ENCODE measurements around the gene SLITRK5. TPM values are rescaled to one million over a fixed set of nuclear protein-coding genes. Genes with fewer than 3 reads are reported as not detected.

SLITRK5 gene
- polyA plus RNA-seq, 1 experiment = not detected

- CTCF ChIA-PET = no interaction called here
- POLR2A ChIA-PET = no interaction called here
- no peaks in the 10 kb centered on the region for H3K36me3 ChIP-seq (ENCODE audit: control insufficient read depth, insufficient read depth, low read length)
- H3K4me3 ChIP-seq (ENCODE audit: low read depth, low read length) = no peak overlapping the region
- no peak for DNase-seq (ENCODE audit: low read depth)
- no peak for TF ChIP-seq CTCF (IDR thresholded peaks at IDR 0.05; ENCODE audit: insufficient read depth, low read depth, low read length)
- H3K27me3 ChIP-seq (ENCODE audit: control insufficient read depth, insufficient read depth, low read length) = peaks cover 9% of the 10 kb centered on the region
Measured at GRCh38 chr13:87675851-87676250, 4.7 kb downstream of the SLITRK5 start.

- CTCF ChIA-PET = no interaction called here
- no peak for TF ChIP-seq CTCF (IDR thresholded peaks at IDR 0.05; ENCODE audit: insufficient read depth, low read depth, low read length)
- DNase-seq (ENCODE audit: low read depth) = no peak
Measured at GRCh38 chr13:87676254-87677042, 5.3 kb downstream of the SLITRK5 start.

GRCh38 chr13:87677043-87677495, 5.9 kb downstream of the SLITRK5 start:
- POLR2A ChIA-PET = no interaction called here
- no peak for DNase-seq (ENCODE audit: low read depth)
- no peak overlapping the region for H3K4me3 ChIP-seq (ENCODE audit: low read depth, low read length)

More at GRCh38 chr13:87676254-87677042, 5.3 kb downstream of the SLITRK5 start:
- Histone ChIP-seq H3K4me3 (ENCODE audit: low read depth, low read length) (no peak overlapping the region), H3K36me3 (ENCODE audit: control insufficient read depth, insufficient read depth, low read length) (no peaks in the 10 kb centered on the region), H3K27me3 (ENCODE audit: control insufficient read depth, insufficient read depth, low read length) (peaks cover 9% of the 10 kb centered on the region)
- POLR2A ChIA-PET = no interaction called here

GRCh38 chr13:87677496-87678371, 6.6 kb downstream of the SLITRK5 start:
- peaks cover 5% of the 10 kb centered on the region; the same call in 1 of the 2 replicates for H3K27me3 ChIP-seq (ENCODE audit: control insufficient read depth, insufficient read depth, low read length)
- ChIA-PET CTCF (no interaction called here), POLR2A (no interaction called here)
- H3K36me3 ChIP-seq (ENCODE audit: control insufficient read depth, insufficient read depth, low read length) = no peaks in the 10 kb centered on the region
- no peak overlapping the region for H3K4me3 ChIP-seq (ENCODE audit: low read depth, low read length)
- TF ChIP-seq CTCF (IDR thresholded peaks at IDR 0.05; ENCODE audit: insufficient read depth, low read depth, low read length) = no peak
- DNase-seq (ENCODE audit: low read depth) = no peak

More at GRCh38 chr13:87677043-87677495, 5.9 kb downstream of the SLITRK5 start:
- no peak for TF ChIP-seq CTCF (IDR thresholded peaks at IDR 0.05; ENCODE audit: insufficient read depth, low read depth, low read length)
- no peaks in the 10 kb centered on the region for H3K36me3 ChIP-seq (ENCODE audit: control insufficient read depth, insufficient read depth, low read length)
- peaks cover 8% of the 10 kb centered on the region for H3K27me3 ChIP-seq (ENCODE audit: control insufficient read depth, insufficient read depth, low read length)
- CTCF ChIA-PET = no interaction called here

GRCh38 chr13:87678372-87678752, 7.2 kb downstream of the SLITRK5 start:
- no peak overlapping the region for H3K4me3 ChIP-seq (ENCODE audit: low read depth, low read length)

More at GRCh38 chr13:87678372-87678752, 7.2 kb downstream of the SLITRK5 start:
- TF ChIP-seq CTCF (IDR thresholded peaks at IDR 0.05; ENCODE audit: insufficient read depth, low read depth, low read length) = no peak
- no peak for DNase-seq (ENCODE audit: low read depth)
- ChIA-PET POLR2A (no interaction called here), CTCF (no interaction called here)
- Histone ChIP-seq H3K27me3 (ENCODE audit: control insufficient read depth, insufficient read depth, low read length) (peaks cover 4% of the 10 kb centered on the region; the same call in 1 of the 2 replicates), H3K36me3 (ENCODE audit: control insufficient read depth, insufficient read depth, low read length) (no peaks in the 10 kb centered on the region)
